ENCODE data around the gene SLC25A19.

SLC25A19 gene

DNA sequence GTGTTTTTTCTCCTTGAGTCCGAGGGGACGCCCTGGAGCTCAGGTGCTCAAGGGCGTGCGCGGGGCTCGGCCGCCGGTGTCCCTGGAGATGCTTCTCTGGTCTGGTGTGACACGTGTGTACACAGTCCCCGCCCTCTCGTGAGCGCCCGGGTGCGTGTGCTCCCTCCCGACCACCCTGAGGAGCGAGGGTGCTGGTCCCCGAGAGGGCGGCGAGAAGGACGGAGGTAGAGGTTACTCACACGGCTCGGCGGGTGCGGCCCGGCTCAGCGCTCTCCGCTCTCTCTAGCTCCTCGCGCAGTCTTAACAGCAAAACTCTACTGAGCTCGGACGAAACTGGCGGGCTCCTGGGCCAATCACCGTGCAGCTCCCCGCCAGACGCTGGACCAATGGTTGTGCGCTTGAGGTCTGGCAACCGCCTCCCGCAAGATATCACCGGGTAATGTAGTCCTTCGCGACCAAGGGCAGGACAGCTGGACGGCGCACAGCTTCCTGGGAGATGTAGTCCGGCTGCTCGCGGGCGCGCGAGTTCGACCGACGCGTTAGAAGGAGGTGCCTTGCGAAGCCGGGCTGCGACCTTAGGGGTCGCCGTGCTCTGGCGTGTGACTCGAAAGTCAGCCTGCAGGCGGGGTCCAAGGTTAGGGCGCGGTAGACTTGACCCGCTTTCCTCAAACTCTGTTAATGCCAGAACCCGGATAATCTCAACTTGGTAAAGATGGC, at the start of gene SLC25A19:
Gene SLC25A19 (minus strand): TSS at position 319 of the 717 bp plus-strand sequence. CDS start 2,669 bp downstream, outside the sequence.
- H3K9me3 Mint-ChIP-seq = no peaks in the 10 kb centered on the region
- H3K27me3 Mint-ChIP-seq = no peaks in the 10 kb centered on the region
- DNase-seq (ENCODE audit: low spot score in 2 of 2) (peak; percentile 84 to 96), ATAC-seq (replicated peaks; ENCODE audit: extremely low read depth, poor library complexity, severe bottlenecking) (peak; percentile 92)
- H3K36me3 Mint-ChIP-seq (ENCODE audit: insufficient read depth) = peaks cover 13% of the 10 kb centered on the region
- H3K27ac Mint-ChIP-seq (ENCODE audit: low read depth) = peak within 1 kb of the TSS; percentile 99
- H3K4me3 Mint-ChIP-seq = peak within 1 kb of the TSS; percentile 94
- H3K4me1 Mint-ChIP-seq = peaks cover 8% of the 10 kb centered on the region

DNA sequence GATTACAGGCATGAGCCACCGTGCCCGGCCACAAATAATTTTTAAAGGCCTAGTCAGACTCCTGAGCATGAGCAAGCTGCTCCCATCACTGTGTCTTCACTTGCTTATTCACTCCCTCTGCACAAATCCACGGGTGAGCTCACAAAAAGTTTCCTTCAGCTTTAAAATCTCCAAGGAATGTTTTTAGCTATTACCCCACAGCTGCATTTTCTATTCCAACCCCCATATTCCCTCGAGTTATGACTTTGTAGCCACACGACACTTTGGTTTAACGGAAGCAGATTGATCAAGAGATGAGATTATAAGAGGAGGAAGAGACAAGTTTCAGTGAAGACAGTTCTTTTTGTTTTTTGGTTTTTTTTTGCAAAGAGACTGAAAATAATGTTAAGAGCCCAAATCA, 49.1 kb upstream of the SLC25A19 start:
- peaks cover 16% of the 10 kb centered on the region for H3K36me3 Mint-ChIP-seq (ENCODE audit: insufficient read depth)
- DNase-seq (ENCODE audit: low spot score in 2 of 2) (no peak), ATAC-seq (replicated peaks; ENCODE audit: extremely low read depth, poor library complexity, severe bottlenecking) (peak; percentile 33)
- no peaks in the 10 kb centered on the region for H3K9me3 Mint-ChIP-seq
- H3K27me3 Mint-ChIP-seq = no peaks in the 10 kb centered on the region
- peaks cover 68% of the 10 kb centered on the region for H3K4me1 Mint-ChIP-seq
- peak overlapping the region; percentile 93 for H3K27ac Mint-ChIP-seq (ENCODE audit: low read depth)
- H3K4me3 Mint-ChIP-seq = peak overlapping the region; percentile 79

DNA sequence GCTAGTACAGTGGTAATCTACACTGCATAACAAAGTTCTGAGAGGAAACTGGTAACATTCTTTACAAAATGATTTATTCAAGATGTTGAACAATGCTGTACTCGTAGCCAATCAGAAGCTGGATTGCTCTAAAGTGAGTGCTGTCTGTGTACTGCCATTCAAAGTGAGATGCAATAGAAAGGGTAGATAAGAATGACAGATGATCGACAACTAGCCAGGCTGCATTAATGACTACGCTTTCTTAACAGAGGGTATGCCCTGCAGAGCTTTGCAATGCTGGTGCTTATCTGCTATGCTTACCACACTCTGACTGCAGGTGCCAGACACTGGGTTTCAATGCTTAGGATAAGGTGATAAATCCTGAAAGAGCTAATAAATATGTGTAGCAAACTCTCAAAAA, 46.1 kb upstream of the SLC25A19 start:
- no peaks in the 10 kb centered on the region for H3K9me3 Mint-ChIP-seq
- H3K4me1 Mint-ChIP-seq = peaks cover 42% of the 10 kb centered on the region
- no peak for ATAC-seq (replicated peaks; ENCODE audit: extremely low read depth, poor library complexity, severe bottlenecking)
- H3K36me3 Mint-ChIP-seq (ENCODE audit: insufficient read depth) = peaks cover 18% of the 10 kb centered on the region
- DNase-seq (ENCODE audit: low spot score in 2 of 2) = no peak
- no peak overlapping the region for H3K4me3 Mint-ChIP-seq
- H3K27ac Mint-ChIP-seq (ENCODE audit: low read depth) = peak overlapping the region; percentile 22
- H3K27me3 Mint-ChIP-seq = no peaks in the 10 kb centered on the region

DNA sequence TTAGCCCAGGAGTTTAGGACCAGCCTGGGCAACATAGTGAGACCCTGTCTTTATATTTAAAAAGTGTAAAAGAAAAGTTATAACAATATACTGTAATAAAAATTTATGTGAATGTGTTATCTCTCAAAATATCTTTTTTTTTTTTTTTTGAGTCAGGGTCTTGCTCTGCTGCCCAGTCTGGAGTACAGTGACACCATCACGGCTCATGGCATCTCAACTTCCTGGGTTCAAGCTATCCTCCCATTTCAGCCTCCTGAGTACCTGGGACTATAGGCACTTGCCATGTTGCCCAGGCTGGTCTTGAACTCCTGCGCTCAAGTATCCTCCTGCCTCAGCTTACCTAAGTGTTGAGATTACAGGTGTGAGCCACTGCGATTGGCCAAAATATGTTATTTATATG, 45.5 kb upstream of the SLC25A19 start:
- ATAC-seq (replicated peaks; ENCODE audit: extremely low read depth, poor library complexity, severe bottlenecking) (no peak), DNase-seq (ENCODE audit: low spot score in 2 of 2) (no peak)
- no peaks in the 10 kb centered on the region for H3K27me3 Mint-ChIP-seq
- peaks cover 18% of the 10 kb centered on the region for H3K36me3 Mint-ChIP-seq (ENCODE audit: insufficient read depth)
- H3K4me1 Mint-ChIP-seq = peaks cover 36% of the 10 kb centered on the region
- H3K4me3 Mint-ChIP-seq = no peak overlapping the region
- H3K27ac Mint-ChIP-seq (ENCODE audit: low read depth) = peak overlapping the region; percentile 22
- H3K9me3 Mint-ChIP-seq = no peaks in the 10 kb centered on the region

DNA sequence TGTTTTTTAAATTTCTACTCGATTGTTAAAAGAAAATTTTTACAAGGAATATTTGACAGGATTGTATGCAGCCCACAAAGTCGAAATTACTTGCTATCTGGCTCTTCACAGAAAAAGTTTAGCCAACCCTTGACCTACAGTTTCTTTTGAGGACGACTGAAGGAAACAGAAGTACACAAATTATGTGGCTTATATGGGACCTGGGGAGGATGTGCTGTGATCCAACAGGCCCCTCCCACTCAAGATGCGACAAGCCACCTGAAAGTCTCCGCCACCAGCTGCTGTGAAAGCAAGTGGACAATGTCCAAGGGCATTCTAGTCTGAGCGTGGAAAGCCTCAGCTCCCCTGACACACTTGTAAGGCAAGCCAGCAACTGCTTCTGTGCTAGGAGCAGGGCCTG, 42.4 kb upstream of the SLC25A19 start:
- no peak for DNase-seq (ENCODE audit: low spot score in 2 of 2)
- Mint-ChIP-seq H3K4me1 (peaks cover 18% of the 10 kb centered on the region), H3K27ac (ENCODE audit: low read depth) (no peak overlapping the region), H3K36me3 (ENCODE audit: insufficient read depth) (peaks cover 18% of the 10 kb centered on the region), H3K9me3 (no peaks in the 10 kb centered on the region), H3K27me3 (no peaks in the 10 kb centered on the region), H3K4me3 (no peak overlapping the region)
- ATAC-seq (replicated peaks; ENCODE audit: extremely low read depth, poor library complexity, severe bottlenecking) = no peak

GRCh38 chr17:75327757-75328156, 38.5 kb upstream of the SLC25A19 start:
- Mint-ChIP-seq H3K4me3 (no peak overlapping the region), H3K9me3 (no peaks in the 10 kb centered on the region), H3K4me1 (peaks cover 9% of the 10 kb centered on the region), H3K27ac (ENCODE audit: low read depth) (no peak overlapping the region), H3K27me3 (no peaks in the 10 kb centered on the region), H3K36me3 (ENCODE audit: insufficient read depth) (peaks cover 32% of the 10 kb centered on the region)
- ATAC-seq (replicated peaks; ENCODE audit: extremely low read depth, poor library complexity, severe bottlenecking) (no peak), DNase-seq (ENCODE audit: low spot score in 2 of 2) (no peak)

- Mint-ChIP-seq H3K4me3 (no peak overlapping the region), H3K4me1 (peaks cover 9% of the 10 kb centered on the region), H3K9me3 (no peaks in the 10 kb centered on the region), H3K27me3 (no peaks in the 10 kb centered on the region), H3K27ac (ENCODE audit: low read depth) (peak overlapping the region; percentile 46), H3K36me3 (ENCODE audit: insufficient read depth) (peaks cover 35% of the 10 kb centered on the region)
- ATAC-seq (replicated peaks; ENCODE audit: extremely low read depth, poor library complexity, severe bottlenecking) (no peak), DNase-seq (ENCODE audit: low spot score in 2 of 2) (no peak)
Measured at GRCh38 chr17:75326226-75326848, 37.1 kb upstream of the SLC25A19 start.

GRCh38 chr17:75325827-75326225, 36.6 kb upstream of the SLC25A19 start:
- peaks cover 38% of the 10 kb centered on the region for H3K36me3 Mint-ChIP-seq (ENCODE audit: insufficient read depth)
- H3K4me3 Mint-ChIP-seq = no peak overlapping the region
- H3K4me1 Mint-ChIP-seq = peaks cover 9% of the 10 kb centered on the region
- H3K27ac Mint-ChIP-seq (ENCODE audit: low read depth) = peak overlapping the region; percentile 46
- DNase-seq (ENCODE audit: low spot score in 2 of 2) = no peak
- no peak for ATAC-seq (replicated peaks; ENCODE audit: extremely low read depth, poor library complexity, severe bottlenecking)
- H3K27me3 Mint-ChIP-seq = no peaks in the 10 kb centered on the region
- no peaks in the 10 kb centered on the region for H3K9me3 Mint-ChIP-seq

- peaks cover 41% of the 10 kb centered on the region for H3K36me3 Mint-ChIP-seq (ENCODE audit: insufficient read depth)
- H3K27me3 Mint-ChIP-seq = no peaks in the 10 kb centered on the region
- DNase-seq (ENCODE audit: low spot score in 2 of 2) (no peak), ATAC-seq (replicated peaks; ENCODE audit: extremely low read depth, poor library complexity, severe bottlenecking) (no peak)
- peak overlapping the region; percentile 46 for H3K27ac Mint-ChIP-seq (ENCODE audit: low read depth)
- H3K4me3 Mint-ChIP-seq = no peak overlapping the region
- peaks cover 9% of the 10 kb centered on the region for H3K4me1 Mint-ChIP-seq
- H3K9me3 Mint-ChIP-seq = no peaks in the 10 kb centered on the region
Measured at GRCh38 chr17:75325348-75325747, 36.1 kb upstream of the SLC25A19 start.

DNA sequence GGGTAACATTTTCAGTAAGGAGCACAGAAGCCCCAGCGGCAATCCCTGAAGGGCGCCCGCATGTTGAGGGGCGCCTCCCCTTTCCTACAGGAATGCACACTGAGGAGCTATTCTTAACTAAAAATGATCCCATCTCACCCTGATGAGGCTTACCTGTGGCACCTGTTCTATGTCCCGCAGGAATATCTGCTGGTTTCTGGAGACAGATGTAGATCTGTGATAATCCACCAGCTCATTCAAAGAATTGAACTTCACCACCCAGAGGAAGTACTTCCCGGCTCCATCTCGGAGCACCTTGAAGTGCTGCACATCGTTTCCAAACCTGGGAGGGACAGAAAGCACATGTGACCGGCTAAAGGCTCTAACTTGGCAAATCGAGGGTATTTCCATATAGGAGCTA, 32.3 kb upstream of the SLC25A19 start:
- peaks cover 53% of the 10 kb centered on the region for H3K36me3 Mint-ChIP-seq (ENCODE audit: insufficient read depth)
- ATAC-seq (replicated peaks; ENCODE audit: extremely low read depth, poor library complexity, severe bottlenecking) = no peak
- H3K4me1 Mint-ChIP-seq = peaks cover 9% of the 10 kb centered on the region
- no peak overlapping the region for H3K27ac Mint-ChIP-seq (ENCODE audit: low read depth)
- H3K27me3 Mint-ChIP-seq = no peaks in the 10 kb centered on the region
- H3K4me3 Mint-ChIP-seq = no peak overlapping the region
- DNase-seq (ENCODE audit: low spot score in 2 of 2) = no peak
- H3K9me3 Mint-ChIP-seq = no peaks in the 10 kb centered on the region

GRCh38 chr17:75319904-75320691, 30.9 kb upstream of the SLC25A19 start:
- no peak overlapping the region for H3K27ac Mint-ChIP-seq (ENCODE audit: low read depth)
- H3K4me1 Mint-ChIP-seq = peaks cover 5% of the 10 kb centered on the region
- H3K27me3 Mint-ChIP-seq = no peaks in the 10 kb centered on the region

DNA sequence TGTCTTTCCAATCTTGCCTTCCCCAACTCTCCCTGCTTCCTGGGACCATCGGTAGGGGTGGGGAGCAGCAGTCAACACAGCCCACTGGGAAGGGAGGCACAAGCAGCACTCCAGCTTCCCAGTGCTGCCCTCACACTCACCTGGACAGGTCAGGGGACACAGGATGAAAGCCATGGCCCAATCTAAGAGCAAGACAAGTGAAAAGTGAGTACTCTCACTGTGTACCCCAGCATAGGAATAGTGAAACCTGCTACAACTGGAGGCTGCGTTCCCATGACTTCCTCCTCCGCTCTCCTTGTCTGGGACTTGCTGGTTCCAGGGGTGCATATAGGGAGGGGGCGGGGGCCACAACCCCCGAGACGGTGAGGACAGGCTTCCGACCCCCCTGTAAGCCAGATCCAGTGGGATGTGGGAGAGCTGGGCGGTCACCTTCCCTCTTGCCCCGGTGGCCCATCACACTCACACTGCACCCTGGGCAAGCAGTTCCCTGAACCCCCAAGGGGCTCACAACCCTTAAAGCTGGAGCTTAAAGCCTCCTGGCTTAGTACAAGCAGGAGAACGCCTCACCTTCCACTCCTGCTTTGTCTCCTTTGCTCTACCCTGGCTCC, 29.5 kb upstream of the SLC25A19 start:
- H3K9me3 Mint-ChIP-seq = no peaks in the 10 kb centered on the region
- peaks cover 43% of the 10 kb centered on the region for H3K36me3 Mint-ChIP-seq (ENCODE audit: insufficient read depth)
- H3K4me3 Mint-ChIP-seq = no peak overlapping the region
- no peaks in the 10 kb centered on the region for H3K27me3 Mint-ChIP-seq
- peaks cover 9% of the 10 kb centered on the region for H3K4me1 Mint-ChIP-seq
- ATAC-seq (replicated peaks; ENCODE audit: extremely low read depth, poor library complexity, severe bottlenecking) (no peak), DNase-seq (ENCODE audit: low spot score in 2 of 2) (no peak)
- H3K27ac Mint-ChIP-seq (ENCODE audit: low read depth) = peak overlapping the region; percentile 19

More at GRCh38 chr17:75319904-75320691, 30.9 kb upstream of the SLC25A19 start:
- Mint-ChIP-seq H3K4me3 (no peak overlapping the region), H3K36me3 (ENCODE audit: insufficient read depth) (peaks cover 51% of the 10 kb centered on the region), H3K9me3 (no peaks in the 10 kb centered on the region)
- ATAC-seq (replicated peaks; ENCODE audit: extremely low read depth, poor library complexity, severe bottlenecking) (no peak), DNase-seq (ENCODE audit: low spot score in 2 of 2) (no peak)

All from central memory CD8-positive, alpha-beta T cell (primary cell).